Liver (tissue), 3 donors: ENCODE data around the gene NGB.

ENCODE experiments used
- GABPA ChIP-seq, 2 donors: IDR thresholded peaks in 1 of 2; conservative IDR thresholded peaks in 1 of 2; 2 replicates each; pipeline ENCODE4 v1.6.1; 2016; ENCODE audit warnings: antibody characterized with exemption in 2 of 2, mild to moderate bottlenecking in 1 of 2, moderate library complexity in 1 of 2
- SP1 ChIP-seq: IDR thresholded peaks from 2 replicates; pipeline ENCODE4 v1.6.1; 2018; ENCODE audit warnings: antibody characterized with exemption, mild to moderate bottlenecking
- TF ChIP-seq, protein P1 (sequence below): fragments of 150-350 bp; IDR thresholded peaks from 2 replicates; pipeline ENCODE4 v1.5.1; 2017; ENCODE audit warnings: improper control_type of control experiment, low read depth, low read length; ENCODE audit not compliant: missing input control
- donor health status: healthy.
- donor health status: healthy.

DNA sequence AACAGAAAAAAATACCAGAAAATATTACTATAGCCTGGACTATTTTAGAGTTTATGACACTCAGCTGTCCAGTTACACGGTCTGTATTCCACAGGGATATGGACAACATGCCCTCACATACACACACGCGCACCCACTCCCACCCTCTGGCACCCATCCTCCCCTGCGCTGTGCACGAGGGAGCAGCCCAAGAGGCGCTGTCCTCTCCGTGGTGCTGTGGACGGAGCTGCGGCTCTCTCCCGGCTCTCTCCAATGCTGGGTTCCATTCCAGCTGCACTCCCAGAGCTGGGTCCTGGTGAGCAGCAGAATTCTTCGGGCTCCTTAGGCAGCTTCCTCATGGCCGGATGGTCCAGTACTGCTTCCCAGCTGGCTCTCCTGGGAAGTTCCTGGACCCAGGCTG is 6.0 kb upstream of the NGB start:
- TF ChIP-seq, protein P1, sequence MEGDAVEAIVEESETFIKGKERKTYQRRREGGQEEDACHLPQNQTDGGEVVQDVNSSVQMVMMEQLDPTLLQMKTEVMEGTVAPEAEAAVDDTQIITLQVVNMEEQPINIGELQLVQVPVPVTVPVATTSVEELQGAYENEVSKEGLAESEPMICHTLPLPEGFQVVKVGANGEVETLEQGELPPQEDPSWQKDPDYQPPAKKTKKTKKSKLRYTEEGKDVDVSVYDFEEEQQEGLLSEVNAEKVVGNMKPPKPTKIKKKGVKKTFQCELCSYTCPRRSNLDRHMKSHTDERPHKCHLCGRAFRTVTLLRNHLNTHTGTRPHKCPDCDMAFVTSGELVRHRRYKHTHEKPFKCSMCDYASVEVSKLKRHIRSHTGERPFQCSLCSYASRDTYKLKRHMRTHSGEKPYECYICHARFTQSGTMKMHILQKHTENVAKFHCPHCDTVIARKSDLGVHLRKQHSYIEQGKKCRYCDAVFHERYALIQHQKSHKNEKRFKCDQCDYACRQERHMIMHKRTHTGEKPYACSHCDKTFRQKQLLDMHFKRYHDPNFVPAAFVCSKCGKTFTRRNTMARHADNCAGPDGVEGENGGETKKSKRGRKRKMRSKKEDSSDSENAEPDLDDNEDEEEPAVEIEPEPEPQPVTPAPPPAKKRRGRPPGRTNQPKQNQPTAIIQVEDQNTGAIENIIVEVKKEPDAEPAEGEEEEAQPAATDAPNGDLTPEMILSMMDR: no peak
- TF ChIP-seq SP1 (no peak), GABPA (IDR thresholded peaks at IDR 0.05 in 1 of 2, conservative IDR thresholded peaks at IDR 0.05 in 1 of 2) (no peak)
